Transverse colon (tissue), 4 donors: ENCODE measurements around the gene HPSE2. TPM values are rescaled to one million over a fixed set of nuclear protein-coding genes. Genes with fewer than 3 reads are reported as not detected.

ENCODE experiments used
- DNase-seq: peaks from one replicate; pipeline ENCODE4 v3.0.0-alpha.2; 2019
- H3K27ac ChIP-seq, 4 donors: fragments of 200-600 bp; sonication (generic); 2 replicates each; pipeline ENCODE4 v1.5.1; 2016 to 2018; ENCODE audit warnings: inconsistent platforms in 4 of 4
- H3K27me3 ChIP-seq: fragments of 200-600 bp; sonication (generic); 2 replicates; pipeline ENCODE4 v1.5.1; 2017; ENCODE audit warnings: inconsistent platforms
- H3K36me3 ChIP-seq, 4 donors: fragments of 200-600 bp; sonication (generic); 2 replicates each; pipeline ENCODE4 v1.5.1; 2017 to 2019; ENCODE audit warnings: inconsistent platforms in 4 of 4
- H3K4me1 ChIP-seq, 4 donors: fragments of 200-600 bp; sonication (generic); 2 replicates each; pipeline ENCODE4 v1.5.1; 2017 to 2020; ENCODE audit warnings: inconsistent platforms in 4 of 4
- H3K4me3 ChIP-seq, 4 donors: fragments of 200-600 bp; sonication (generic); 1 replicate in 1 of 4; 2 replicates in 3 of 4; pipeline versions ENCODE4 v1.5.1 to v1.6.1; 2017 to 2019; ENCODE audit warnings: inconsistent platforms in 4 of 4
- H3K9me3 ChIP-seq, 2 donors: fragments of 200-600 bp; sonication (generic); 2 replicates each; pipeline ENCODE4 v1.5.1; 2017 to 2019; ENCODE audit warnings: inconsistent platforms in 2 of 2
- CTCF ChIP-seq, 5 experiments: fragments of 200-600 bp in 3 of 5; fragments of 450-650 bp in 2 of 5; sonication (generic) in 3 of 5; IDR thresholded peaks; 1 replicate in 2 of 5; 2 replicates in 3 of 5; pipeline ENCODE4 v1.5.1; 2016 to 2017; ENCODE audit warnings: antibody characterized with exemption in 5 of 5, inconsistent platforms in 3 of 5, mild to moderate bottlenecking in 2 of 5, moderate library complexity in 1 of 5
- EP300 ChIP-seq: sonication (generic); formaldehyde crosslinking; IDR thresholded peaks from one replicate; pipeline ENCODE4 v1.6.1; 2017; ENCODE audit warnings: antibody characterized with exemption, low read depth
- POLR2A ChIP-seq: fragments of 450-650 bp; IDR thresholded peaks from one replicate; pipeline ENCODE4 v1.6.1; 2016; ENCODE audit warnings: antibody characterized with exemption, mild to moderate bottlenecking, moderate library complexity
- POLR2AphosphoS5 ChIP-seq, 3 donors: sonication (generic); formaldehyde crosslinking; IDR thresholded peaks; one replicate each; pipeline ENCODE4 v1.6.1; 2016; ENCODE audit warnings: antibody characterized with exemption in 3 of 3
- WGBS, 2 donors: methylation state at CpG; one replicate each; pipeline ENCODE4 v1.1.5; 2018; ENCODE audit warnings: low coverage in 1 of 2; 5-methylcytosine and 5-hydroxymethylcytosine counted together
- in situ Hi-C, 4 donors: fragments of 200-750 bp; cut with MboI; loops; one replicate each; pipeline versions ENCODE4 v1.15.0 to v1.15.1; 2017; ENCODE audit warnings: low sequenced_read_pairs in 3 of 4, low pct_ligation_motif_present in 1 of 4, low pct_unique_long_range_greater_than_20kb in 1 of 4
- intact Hi-C: fragments of 100-400 bp; cut with DNase I; formaldehyde crosslinking; loops from one replicate; pipeline ENCODE4 v1.15.1; 2023; ENCODE audit warnings: low total_unique reads
- total RNA-seq, 4 donors: library from RNA; depleted of rRNA; stranded (reverse); fragments of >200 nt; gene quantifications; one replicate each; pipeline ENCODE4 v1.1.0, GENCODE V29; 2016

The HPSE2 gene
- total RNA-seq, 4 donors from 2014 or later: 2.2 to 3.0 TPM; not detected in 2

DNA sequence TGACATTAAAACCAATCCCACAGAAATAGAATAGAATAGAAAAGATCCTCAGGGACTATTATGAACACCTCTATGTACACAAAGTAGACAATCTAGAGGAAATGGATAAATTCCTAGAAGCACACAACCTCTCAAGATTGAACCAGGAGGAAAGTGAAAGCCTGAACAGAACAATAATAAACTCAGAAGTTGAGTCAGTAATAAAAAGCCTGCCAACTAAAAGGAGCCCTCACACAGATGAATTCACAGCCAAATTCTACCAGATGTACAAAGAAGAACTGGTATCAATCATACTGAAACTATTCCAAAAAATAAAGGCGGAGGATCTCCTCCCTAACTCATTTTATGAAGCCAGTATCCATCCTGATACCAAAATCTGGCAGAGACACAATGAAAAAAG is 568.6 kb downstream of the HPSE2 start:
- no peaks in the 10 kb centered on the region for H3K36me3 ChIP-seq
- H3K27me3 ChIP-seq: no peaks in the 10 kb centered on the region
- peaks cover 10 to 15% of the 10 kb centered on the region in 2 donors for H3K9me3 ChIP-seq
- H3K27ac ChIP-seq: no peak overlapping the region
- no peak overlapping the region for H3K4me3 ChIP-seq
- intact Hi-C loops (no loop called here), in situ Hi-C loops (loop anchor here in 2 of 4 donors (10.0 to 25.0 kb wide), 2 partner anchors 202 to 205 kb away; no protein-coding TSS in a partner anchor)
- no peaks in the 10 kb centered on the region for H3K4me1 ChIP-seq
- TF ChIP-seq EP300: no peak
- TF ChIP-seq CTCF (IDR thresholded peaks at IDR 0.05): no peak
- WGBS, 2 donors: 63 to 86% methylated on average over 1 of the region's 1 CpG
- DNase-seq: no peak

DNA sequence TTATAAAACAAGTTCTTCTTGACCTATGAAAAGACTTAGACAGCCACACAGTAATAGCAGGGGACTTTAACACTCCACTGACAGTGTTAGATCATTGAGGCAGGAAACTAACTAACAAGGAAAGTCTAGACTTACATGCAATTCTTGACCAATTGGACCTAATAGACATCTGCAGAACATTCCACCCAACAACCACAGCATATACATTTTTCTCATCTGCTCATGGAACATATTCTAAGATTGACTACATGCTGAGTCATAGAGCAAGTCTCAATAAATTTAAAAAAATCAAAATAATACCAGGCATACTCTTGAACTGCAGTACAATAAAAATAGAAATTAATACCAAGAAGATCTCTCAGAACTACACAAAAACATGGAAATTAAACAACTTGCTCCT is 569.4 kb downstream of the HPSE2 start:
- no peak for DNase-seq
- intact Hi-C loops: no loop called here
- H3K4me3 ChIP-seq: no peak overlapping the region
- in situ Hi-C loops: loop anchor here in 2 of 4 donors (10.0 to 25.0 kb wide), 2 partner anchors 201 to 204 kb away; no protein-coding TSS in a partner anchor
- no peaks in the 10 kb centered on the region for H3K4me1 ChIP-seq
- H3K36me3 ChIP-seq: no peaks in the 10 kb centered on the region
- TF ChIP-seq POLR2A (no peak), EP300 (no peak)
- no peaks in the 10 kb centered on the region for H3K27me3 ChIP-seq
- peaks cover 10 to 15% of the 10 kb centered on the region in 2 donors for H3K9me3 ChIP-seq
- H3K27ac ChIP-seq: no peak overlapping the region

DNA sequence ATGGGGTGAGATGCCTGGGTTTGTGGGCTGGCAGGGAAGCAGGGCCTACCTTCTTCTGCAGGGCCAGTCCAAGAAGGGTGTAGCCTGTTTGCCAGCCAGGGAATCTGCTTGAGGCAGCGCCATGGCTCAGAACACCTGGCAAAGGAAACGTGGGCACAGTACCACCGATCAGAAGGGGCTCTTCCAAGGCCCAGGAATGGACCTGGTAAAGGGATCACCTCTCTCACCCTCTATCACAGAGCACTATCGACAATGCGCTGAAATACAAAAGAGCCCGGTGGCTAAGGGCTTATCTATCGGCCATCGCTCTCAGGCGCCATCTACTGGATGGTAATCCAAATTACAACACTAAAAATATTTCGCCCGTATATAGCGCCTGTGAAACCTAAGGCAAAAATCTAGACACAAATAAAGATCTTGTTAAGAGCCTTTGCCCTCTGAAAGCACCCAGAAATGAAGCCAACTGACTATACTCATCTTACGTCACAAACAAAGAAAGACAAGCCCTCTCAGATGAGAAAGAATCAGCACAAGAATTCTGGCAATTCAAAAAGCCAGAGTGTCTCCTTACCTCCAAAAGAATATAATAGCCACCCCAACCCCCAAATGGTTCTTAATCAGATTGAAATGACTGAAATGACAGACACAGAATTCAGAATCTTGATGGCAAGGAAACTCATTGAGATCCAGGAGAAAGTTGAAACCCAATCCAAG is 571.2 kb downstream of the HPSE2 start:
- Histone ChIP-seq H3K4me1 (no peaks in the 10 kb centered on the region), H3K27me3 (no peaks in the 10 kb centered on the region), H3K4me3 (no peak overlapping the region), H3K9me3 (peaks cover 10 to 15% of the 10 kb centered on the region in 2 donors), H3K36me3 (no peaks in the 10 kb centered on the region), H3K27ac (no peak overlapping the region)
- peak; percentile 10 for DNase-seq
- 59 to 64% methylated on average over 3 to 13 of the region's 13 CpGs for WGBS, 2 donors
- intact Hi-C loops: no loop called here
- TF ChIP-seq CTCF (IDR thresholded peaks at IDR 0.05): peak; percentile 44 to 62 (median 58)
- no peak for TF ChIP-seq POLR2AphosphoS5 (IDR thresholded peaks at IDR 0.05)
- TF ChIP-seq POLR2A: no peak
- in situ Hi-C loops: loop anchor here in 2 of 4 donors (10.0 to 25.0 kb wide), 2 partner anchors 200 to 202 kb away; no protein-coding TSS in a partner anchor

GRCh38 chr10:98659951-98660350 is 575.7 kb downstream of the HPSE2 start:
- H3K36me3 ChIP-seq: no peaks in the 10 kb centered on the region

More at GRCh38 chr10:98659951-98660350, 575.7 kb downstream of the HPSE2 start:
- intact Hi-C loops: loop anchor here (5.0 kb wide), 1 partner anchor 1092 kb away; no protein-coding TSS in a partner anchor
- TF ChIP-seq CTCF (IDR thresholded peaks at IDR 0.05) (no peak), POLR2A (no peak), POLR2AphosphoS5 (IDR thresholded peaks at IDR 0.05) (no peak), EP300 (no peak)
- Histone ChIP-seq H3K4me1 (no peaks in the 10 kb centered on the region), H3K27me3 (no peaks in the 10 kb centered on the region), H3K9me3 (peaks cover 1 to 5% of the 10 kb centered on the region in 2 donors), H3K27ac (no peak overlapping the region), H3K4me3 (no peak overlapping the region)
- in situ Hi-C loops: loop anchor here in 2 of 4 donors (10.0 to 25.0 kb wide), 2 partner anchors 195 to 198 kb away; no protein-coding TSS in a partner anchor
- DNase-seq: no peak
